Esophagus muscularis mucosa (tissue), 4 donors: ENCODE results near the gene TIMM50. TPM values are rescaled to one million over a fixed set of nuclear protein-coding genes. Genes with fewer than 3 reads are reported as not detected.
A peak's percentile ranks its signal among the peaks of the same experiment; 100 is the strongest.

Experiments
- DNase-seq: peaks from one replicate; pipeline ENCODE4 v3.0.0-alpha.2; 2017; ENCODE audit errors: extremely low spot score
- H3K27ac ChIP-seq, 4 donors: fragments of 200-600 bp; sonication (generic); replicated peaks in 1 of 4; 1 replicate in 3 of 4; 2 replicates in 1 of 4; pipeline ENCODE4 v1.5.1; 2016 to 2019; ENCODE audit warnings: mild to moderate bottlenecking in 1 of 4
- H3K27me3 ChIP-seq, 4 donors: fragments of 200-600 bp; sonication (generic); one replicate each; pipeline versions ENCODE4 v1.5.1 to v1.6.0; 2016 to 2019
- H3K36me3 ChIP-seq, 4 donors: fragments of 200-600 bp; sonication (generic); one replicate each; pipeline ENCODE4 v1.5.1; 2016 to 2019
- H3K4me1 ChIP-seq, 4 donors: fragments of 200-600 bp; sonication (generic); one replicate each; pipeline ENCODE4 v1.5.1; 2016 to 2019
- H3K4me3 ChIP-seq, 4 donors: fragments of 200-600 bp; sonication (generic); 1 replicate in 2 of 4; 2 replicates in 2 of 4; pipeline ENCODE4 v1.5.1; 2016 to 2019; ENCODE audit warnings: mild to moderate bottlenecking in 4 of 4, moderate library complexity in 1 of 4
- H3K9me3 ChIP-seq, 4 donors: fragments of 200-600 bp; sonication (generic); 1 replicate in 3 of 4; 2 replicates in 1 of 4; pipeline ENCODE4 v1.5.1; 2016 to 2019
- CTCF ChIP-seq, 3 experiments: fragments of 200-600 bp in 2 of 3; fragments of 450-650 bp in 1 of 3; sonication (generic) in 2 of 3; IDR thresholded peaks; one replicate each; pipeline ENCODE4 v1.5.1; 2017 to 2019; ENCODE audit warnings: antibody characterized with exemption in 3 of 3, mild to moderate bottlenecking in 2 of 3, moderate library complexity in 1 of 3
- EP300 ChIP-seq: sonication (generic); formaldehyde crosslinking; IDR thresholded peaks from one replicate; pipeline ENCODE4 v1.6.1; 2017; ENCODE audit warnings: antibody characterized with exemption
- POLR2A ChIP-seq: fragments of 450-650 bp; IDR thresholded peaks from one replicate; pipeline ENCODE4 v1.6.1; 2017; ENCODE audit warnings: antibody characterized with exemption, moderate library complexity, mild to moderate bottlenecking, low read depth
- POLR2AphosphoS5 ChIP-seq, 2 donors: sonication (generic); formaldehyde crosslinking; IDR thresholded peaks; one replicate each; pipeline ENCODE4 v1.6.1; 2017; ENCODE audit warnings: antibody characterized with exemption in 2 of 2
- WGBS: methylation state at CpG from one replicate; pipeline ENCODE4 v1.1.5; 2018; 5-methylcytosine and 5-hydroxymethylcytosine counted together
- intact Hi-C: fragments of 100-400 bp; cut with DNase I; formaldehyde crosslinking; loops from one replicate; pipeline ENCODE4 v1.15.1; 2023
- total RNA-seq, 4 donors: library from RNA; depleted of rRNA; stranded (reverse); fragments of >200 nt; gene quantifications; one replicate each; pipeline versions ENCODE4 v1.1.0 to v1.2.1, GENCODE V29; 2016

Gene TIMM50
- total RNA-seq, 4 donors from 2014 or later = 36.1 to 58.0 (median 51.3) TPM

GRCh38 chr19:39496063-39496462, 15.4 kb downstream of the TIMM50 start:
- no peak for TF ChIP-seq CTCF (IDR thresholded peaks at IDR 0.05)
- no peak for TF ChIP-seq POLR2A
- TF ChIP-seq EP300 = no peak
- TF ChIP-seq POLR2AphosphoS5 (IDR thresholded peaks at IDR 0.05) = no peak
- peaks cover 19 to 22% (median 20%) of the 10 kb centered on the region in 4 donors for H3K4me1 ChIP-seq
- WGBS = 76% methylated on average over 5 of the region's 5 CpGs
- no peak for DNase-seq
- no peak overlapping the region for H3K27ac ChIP-seq
- intact Hi-C loops = no loop called here
- H3K4me3 ChIP-seq = no peak overlapping the region
- H3K36me3 ChIP-seq = peaks cover 0 to 14% (median 4%) of the 10 kb centered on the region in 4 donors
- no peaks in the 10 kb centered on the region for H3K9me3 ChIP-seq
- H3K27me3 ChIP-seq = peaks cover 0 to 53% (median 25%) of the 10 kb centered on the region in 4 donors

- no peak overlapping the region for H3K27ac ChIP-seq
- peaks cover 0 to 69% (median 26%) of the 10 kb centered on the region in 4 donors for H3K27me3 ChIP-seq
- H3K9me3 ChIP-seq = peaks cover 0 to under 1% (median 0%) of the 10 kb centered on the region in 4 donors
- no peaks in the 10 kb centered on the region for H3K36me3 ChIP-seq
- DNase-seq = no peak
- peaks cover 19 to 24% (median 22%) of the 10 kb centered on the region in 4 donors for H3K4me1 ChIP-seq
- intact Hi-C loops = no loop called here
- H3K4me3 ChIP-seq = peak overlapping the region in 3 of 4 donors; percentile 0 to 23 (median 12)
- WGBS = 0% methylated on average over 5 of the region's 7 CpGs
- no peak for TF ChIP-seq EP300
- no peak for TF ChIP-seq POLR2AphosphoS5 (IDR thresholded peaks at IDR 0.05)
- no peak for TF ChIP-seq POLR2A
- no peak for TF ChIP-seq CTCF (IDR thresholded peaks at IDR 0.05)
Measured at GRCh38 chr19:39497701-39497995, 17.0 kb downstream of the TIMM50 start.

GRCh38 chr19:39497996-39498797, 17.6 kb downstream of the TIMM50 start:
- peaks cover 0 to 3% (median 0%) of the 10 kb centered on the region in 4 donors for H3K9me3 ChIP-seq
- H3K4me3 ChIP-seq = peak overlapping the region in 3 of 4 donors; percentile 0 to 23 (median 12)
- H3K4me1 ChIP-seq = peaks cover 19 to 30% (median 27%) of the 10 kb centered on the region in 4 donors
- TF ChIP-seq EP300 (no peak), POLR2A (no peak), CTCF (IDR thresholded peaks at IDR 0.05) (peak; percentile 21 to 41 (median 28))
- no peak overlapping the region for H3K27ac ChIP-seq
- 2% methylated on average over 32 of the region's 40 CpGs for WGBS
- intact Hi-C loops = no loop called here
- H3K36me3 ChIP-seq = no peaks in the 10 kb centered on the region
- peaks cover 0 to 75% (median 31%) of the 10 kb centered on the region in 4 donors for H3K27me3 ChIP-seq
- no peak for DNase-seq

- TF ChIP-seq POLR2A (no peak), POLR2AphosphoS5 (IDR thresholded peaks at IDR 0.05) (no peak), CTCF (IDR thresholded peaks at IDR 0.05) (no peak), EP300 (no peak)
- peaks cover 19 to 31% (median 27%) of the 10 kb centered on the region in 4 donors for H3K4me1 ChIP-seq
- H3K4me3 ChIP-seq = peak within 1 kb of the TSS in 3 of 4 donors; percentile 0 to 23 (median 12)
- peaks cover 0 to 3% (median 0%) of the 10 kb centered on the region in 4 donors for H3K9me3 ChIP-seq
- peaks cover 0 to 83% (median 39%) of the 10 kb centered on the region in 4 donors for H3K27me3 ChIP-seq
- no peaks in the 10 kb centered on the region for H3K36me3 ChIP-seq
- no peak for DNase-seq
- 2% methylated on average over 26 of the region's 60 CpGs for WGBS
- intact Hi-C loops = no loop called here
- H3K27ac ChIP-seq = no peak within 1 kb of the TSS
Measured at GRCh38 chr19:39498798-39499642, 18.4 kb downstream of the TIMM50 start, which contains the start of gene DLL3. Gene DLL3 (plus strand): TSS chr19:39498947. CDS start chr19:39498975, 28 bp downstream.
